Hippocampal formation (tissue), 2 donors: ENCODE data around the gene PPP1R12B.

ENCODE experiments used
- DNase-seq, 2 donors: peaks; one replicate each; lab custom pipeline; 2025; lab: John Stamatoyannopoulos, UW

Gene PPP1R12B

GRCh38 chr1:202348509-202349205, at the start of gene PPP1R12B:
PPP1R12B (plus strand) TSS chr1:202348699; CDS start chr1:202348852, 153 bp downstream.
- peak; percentile 98 to 100 for DNase-seq

- DNase-seq = no peak
These were observed 46.3 kb upstream of the PPP1R12B start for GRCh38 chr1:202302166-202302565.

GRCh38 chr1:202304375-202304774, 44.1 kb upstream of the PPP1R12B start:
- no peak for DNase-seq

- no peak for DNase-seq
These were observed 43.3 kb upstream of the PPP1R12B start for GRCh38 chr1:202305168-202305567.

- DNase-seq = peak in 1 of 2 donors; percentile 9
These were observed 41.8 kb upstream of the PPP1R12B start for GRCh38 chr1:202306535-202307345.

GRCh38 chr1:202310071-202310725, 38.3 kb upstream of the PPP1R12B start:
- no peak for DNase-seq

- DNase-seq = no peak
These were observed 37.8 kb upstream of the PPP1R12B start for GRCh38 chr1:202310746-202311145.

GRCh38 chr1:202311875-202312635, 36.4 kb upstream of the PPP1R12B start:
- no peak for DNase-seq

- DNase-seq = peak; percentile 49 to 65
These were observed 32.8 kb upstream of the PPP1R12B start for GRCh38 chr1:202315576-202316168.

- DNase-seq = no peak
These were observed 32.3 kb upstream of the PPP1R12B start for GRCh38 chr1:202316186-202316585.

GRCh38 chr1:202317941-202318925, 30.3 kb upstream of the PPP1R12B start:
- no peak for DNase-seq

GRCh38 chr1:202319381-202320080, 29.0 kb upstream of the PPP1R12B start:
- DNase-seq = no peak

GRCh38 chr1:202320081-202320405, 28.5 kb upstream of the PPP1R12B start:
- DNase-seq = no peak

GRCh38 chr1:202323731-202324130, 24.8 kb upstream of the PPP1R12B start:
- DNase-seq = no peak

GRCh38 chr1:202324646-202325045, 23.9 kb upstream of the PPP1R12B start:
- no peak for DNase-seq

GRCh38 chr1:202329891-202330290, 18.6 kb upstream of the PPP1R12B start:
- DNase-seq = no peak

GRCh38 chr1:202333861-202334260, 14.6 kb upstream of the PPP1R12B start:
- no peak for DNase-seq

GRCh38 chr1:202343652-202344349, 4.7 kb upstream of the PPP1R12B start:
- DNase-seq = peak in 1 of 2 donors; percentile 63

- DNase-seq = no peak
These were observed 442 bp upstream of the PPP1R12B start for GRCh38 chr1:202348005-202348508.
